ENCODE data around the gene ECI1. TPM values are rescaled to one million over a fixed set of nuclear protein-coding genes. Genes with fewer than 3 reads are reported as not detected.

ECI1 gene
- total and polyA plus RNA-seq, 2 of the 13 experiments (the other 11 are each of a cell fraction or from before 2014, with no cell fraction given), result 82.0 to 102 TPM

GRCh38 chr16:2244301-2244700 is 7.1 kb downstream of the ECI1 start:
- intact Hi-C loops (cut with micrococcal nuclease; ENCODE audit: unreplicated experiment), result no loop called here
- no peak for TF ChIP-seq NFKB2 (CRISPR knock-in tag; IDR thresholded peaks at IDR 0.05; ENCODE audit: borderline replicate concordance)
- TF ChIP-seq AGO2 (optimal IDR thresholded peaks at IDR 0.05; ENCODE audit: low read depth, low read length), result peak; percentile 72
- TF ChIP-seq ZNF891 (CRISPR knock-in tag; IDR thresholded peaks at IDR 0.05), result no peak
- TF ChIP-seq HINFP (CRISPR knock-in tag; IDR thresholded peaks at IDR 0.05; ENCODE audit: low read depth), result no peak
- 0 out of 2 replicates have a peak, but pooled peaks have one; percentile 20 for TF ChIP-seq ZBTB38 (CRISPR knock-in tag; IDR thresholded peaks at IDR 0.05)
- TF ChIP-seq RBFOX2 (IDR thresholded peaks at IDR 0.05; ENCODE audit: low read depth, low read length), result peak; percentile 42; the same call in 1 of the 2 replicates
- no peak for TF ChIP-seq ZNF17 (CRISPR knock-in tag; IDR thresholded peaks at IDR 0.05)
- no peak for TF ChIP-seq ZNF337 (CRISPR knock-in tag; IDR thresholded peaks at IDR 0.05; ENCODE audit: borderline replicate concordance, low read depth)
- ATAC-seq (peak; percentile 20), FAIRE-seq (no peak), DNase-seq (ENCODE audit: low spot score) (no peak)
- H3K9ac ChIP-seq (ENCODE audit: insufficient read depth, low read depth, low read length), result no peak overlapping the region
- peaks cover 9% of the 10 kb centered on the region for H3K79me2 ChIP-seq (ENCODE audit: insufficient read depth, low read length)
- in situ Hi-C loops (cut with HindIII; ENCODE audit: extremely low pct_ligation_motif_present, low pct_unique_long_range_greater_than_20kb), result no loop called here
- no peaks in the 10 kb centered on the region for H3K27me3 ChIP-seq (ENCODE audit: control insufficient read depth in 1 of 2, insufficient read depth in 2 of 2, low read length in 2 of 2)
- ChIA-PET CTCF (ENCODE audit: low intra/inter-chr PET ratio, low total read pairs) (no interaction called here), POLR2A (no interaction called here)
- no TSS peak for BruUV-seq (replicated peaks)
- no peak overlapping the region for H3K4me2 ChIP-seq (ENCODE audit: low read depth, low read length)
- 97% methylated on average over 12 of the region's 17 CpGs for WGBS (ENCODE audit: low lambda C conversion rate)
- H3K9me3 ChIP-seq (ENCODE audit: low read length), result no peaks in the 10 kb centered on the region
- H4K20me1 ChIP-seq (ENCODE audit: insufficient read depth, low read length), result no peaks in the 10 kb centered on the region
- H3K4me1 ChIP-seq (ENCODE audit: insufficient read depth, low read length), result peaks cover 7% of the 10 kb centered on the region; the same call in 1 of the 2 replicates
- H2AFZ ChIP-seq (ENCODE audit: low read length), result no peak overlapping the region
- H3K36me3 ChIP-seq (replicated peaks in 1 of 2; ENCODE audit: control insufficient read depth in 1 of 2, insufficient read depth in 2 of 2, low read length in 2 of 2), result peaks cover 25 to 47% of the 10 kb centered on the region in 2 experiments; a peak in 4 of 5 replicates
- H3K27ac ChIP-seq (ENCODE audit: extremely low read length, insufficient read depth, low read length), result no peak overlapping the region
- no peak overlapping the region for H3K4me3 ChIP-seq (replicated peaks in 1 of 3; ENCODE audit: insufficient read depth in 1 of 3, low read depth in 2 of 3, low read length in 3 of 3)

All from HepG2 (cell line).